ENCODE measurements around the gene MGAT5B. TPM values are rescaled to one million over a fixed set of nuclear protein-coding genes. Genes with fewer than 3 reads are reported as not detected.

MGAT5B gene
- total RNA-seq, 1 donor from 2014 or later, result 1.8 TPM

GRCh38 chr17:76871668-76872067 is 3.5 kb downstream of the MGAT5B start:
- Histone ChIP-seq H3K9ac (no peak overlapping the region), H3K9me3 (ENCODE audit: low read depth) (no peaks in the 10 kb centered on the region), H3K27ac (no peak overlapping the region), H3F3A (ENCODE audit: low read depth) (no peaks in the 10 kb centered on the region), H3K36me3 (no peaks in the 10 kb centered on the region), H3K27me3 (peaks cover 43% of the 10 kb centered on the region), H4K20me1 (ENCODE audit: low read depth) (peaks cover 38% of the 10 kb centered on the region), H3K79me2 (ENCODE audit: low read depth) (no peaks in the 10 kb centered on the region), H3K4me2 (no peak overlapping the region), H3K4me3 (no peak overlapping the region), H3K4me1 (peaks cover 9% of the 10 kb centered on the region), H2AFZ (replicated peaks) (no peak overlapping the region)
- no peak for DNase-seq (ENCODE audit: low spot score)
- H3K4me1 Mint-ChIP-seq, result peaks cover 14% of the 10 kb centered on the region
- TF ChIP-seq EZH2phosphoT487 (IDR thresholded peaks at IDR 0.05), result no peak
- no peak for TF ChIP-seq CTCF (IDR thresholded peaks at IDR 0.05)
- TF ChIP-seq EZH2 (IDR thresholded peaks at IDR 0.05), result no peak
- H3K4me3 Mint-ChIP-seq, result peak overlapping the region; percentile 65
- H3K36me3 Mint-ChIP-seq, result peaks cover 12% of the 10 kb centered on the region
- peaks cover 8% of the 10 kb centered on the region for H3K27me3 Mint-ChIP-seq (ENCODE audit: insufficient read depth, low read depth)
- H3K9me3 Mint-ChIP-seq, result peaks cover 2% of the 10 kb centered on the region
- H3K27ac Mint-ChIP-seq, result no peak overlapping the region

GRCh38 chr17:76872221-76872873 is 4.1 kb downstream of the MGAT5B start:
- Histone ChIP-seq H3K4me1 (peaks cover 9% of the 10 kb centered on the region), H3K27ac (no peak overlapping the region), H3K4me3 (no peak overlapping the region), H3K36me3 (no peaks in the 10 kb centered on the region), H3K9ac (no peak overlapping the region), H3K79me2 (ENCODE audit: low read depth) (no peaks in the 10 kb centered on the region), H3K9me3 (ENCODE audit: low read depth) (no peaks in the 10 kb centered on the region), H2AFZ (replicated peaks) (no peak overlapping the region), H3F3A (ENCODE audit: low read depth) (no peaks in the 10 kb centered on the region), H3K4me2 (no peak overlapping the region), H4K20me1 (ENCODE audit: low read depth) (peaks cover 38% of the 10 kb centered on the region), H3K27me3 (peaks cover 38% of the 10 kb centered on the region)
- no peak overlapping the region for H3K27ac Mint-ChIP-seq
- H3K36me3 Mint-ChIP-seq, result peaks cover 12% of the 10 kb centered on the region
- H3K4me3 Mint-ChIP-seq, result no peak overlapping the region
- DNase-seq (ENCODE audit: low spot score), result no peak
- H3K27me3 Mint-ChIP-seq (ENCODE audit: insufficient read depth, low read depth), result peaks cover 8% of the 10 kb centered on the region
- peaks cover 8% of the 10 kb centered on the region for H3K4me1 Mint-ChIP-seq
- peaks cover 2% of the 10 kb centered on the region for H3K9me3 Mint-ChIP-seq
- no peak for TF ChIP-seq EZH2phosphoT487 (IDR thresholded peaks at IDR 0.05)
- no peak for TF ChIP-seq CTCF (IDR thresholded peaks at IDR 0.05)
- no peak for TF ChIP-seq EZH2 (IDR thresholded peaks at IDR 0.05)

- Histone ChIP-seq H3F3A (ENCODE audit: low read depth) (no peaks in the 10 kb centered on the region), H3K36me3 (no peaks in the 10 kb centered on the region), H2AFZ (replicated peaks) (no peak overlapping the region), H3K27ac (no peak overlapping the region), H3K4me3 (no peak overlapping the region), H3K9me3 (ENCODE audit: low read depth) (no peaks in the 10 kb centered on the region), H3K9ac (no peak overlapping the region), H4K20me1 (ENCODE audit: low read depth) (peaks cover 38% of the 10 kb centered on the region), H3K79me2 (ENCODE audit: low read depth) (no peaks in the 10 kb centered on the region), H3K27me3 (peaks cover 33% of the 10 kb centered on the region), H3K4me2 (no peak overlapping the region), H3K4me1 (peaks cover 7% of the 10 kb centered on the region)
- TF ChIP-seq CTCF (IDR thresholded peaks at IDR 0.05), result no peak
- TF ChIP-seq EZH2 (IDR thresholded peaks at IDR 0.05), result no peak
- TF ChIP-seq EZH2phosphoT487 (IDR thresholded peaks at IDR 0.05), result no peak
- DNase-seq (ENCODE audit: low spot score), result no peak
- Mint-ChIP-seq H3K27me3 (ENCODE audit: insufficient read depth, low read depth) (peaks cover 6% of the 10 kb centered on the region), H3K4me1 (peaks cover 3% of the 10 kb centered on the region), H3K9me3 (peaks cover under 1% of the 10 kb centered on the region), H3K36me3 (peaks cover 12% of the 10 kb centered on the region), H3K27ac (no peak overlapping the region), H3K4me3 (no peak overlapping the region)
These were observed 4.6 kb downstream of the MGAT5B start for GRCh38 chr17:76872874-76873221.
